Measurements from ENCODE around the gene ENTPD2.

The ENTPD2 gene

GRCh38 chr9:137028263-137029057 is 25.4 kb downstream of the ENTPD2 start:
- CTCF ChIA-PET: interaction anchor here (0.8 to 9.4 kb wide), 60 partner anchors 9 to 322 kb away, joined by 3 to 202 read pairs (median 6); partner anchors contain the start of genes AJM1, CLIC3, MAN1B1 and NPDC1
- TF ChIP-seq, protein P1, sequence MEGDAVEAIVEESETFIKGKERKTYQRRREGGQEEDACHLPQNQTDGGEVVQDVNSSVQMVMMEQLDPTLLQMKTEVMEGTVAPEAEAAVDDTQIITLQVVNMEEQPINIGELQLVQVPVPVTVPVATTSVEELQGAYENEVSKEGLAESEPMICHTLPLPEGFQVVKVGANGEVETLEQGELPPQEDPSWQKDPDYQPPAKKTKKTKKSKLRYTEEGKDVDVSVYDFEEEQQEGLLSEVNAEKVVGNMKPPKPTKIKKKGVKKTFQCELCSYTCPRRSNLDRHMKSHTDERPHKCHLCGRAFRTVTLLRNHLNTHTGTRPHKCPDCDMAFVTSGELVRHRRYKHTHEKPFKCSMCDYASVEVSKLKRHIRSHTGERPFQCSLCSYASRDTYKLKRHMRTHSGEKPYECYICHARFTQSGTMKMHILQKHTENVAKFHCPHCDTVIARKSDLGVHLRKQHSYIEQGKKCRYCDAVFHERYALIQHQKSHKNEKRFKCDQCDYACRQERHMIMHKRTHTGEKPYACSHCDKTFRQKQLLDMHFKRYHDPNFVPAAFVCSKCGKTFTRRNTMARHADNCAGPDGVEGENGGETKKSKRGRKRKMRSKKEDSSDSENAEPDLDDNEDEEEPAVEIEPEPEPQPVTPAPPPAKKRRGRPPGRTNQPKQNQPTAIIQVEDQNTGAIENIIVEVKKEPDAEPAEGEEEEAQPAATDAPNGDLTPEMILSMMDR (IDR thresholded peaks at IDR 0.05; ENCODE audit: control extremely low read depth, extremely low read depth, low read depth, missing control alignments): peak; percentile 78
- peak; percentile 83 for DNase-seq (ENCODE audit: extremely low spot score)
- POLR2A ChIA-PET: no interaction called here

DNA sequence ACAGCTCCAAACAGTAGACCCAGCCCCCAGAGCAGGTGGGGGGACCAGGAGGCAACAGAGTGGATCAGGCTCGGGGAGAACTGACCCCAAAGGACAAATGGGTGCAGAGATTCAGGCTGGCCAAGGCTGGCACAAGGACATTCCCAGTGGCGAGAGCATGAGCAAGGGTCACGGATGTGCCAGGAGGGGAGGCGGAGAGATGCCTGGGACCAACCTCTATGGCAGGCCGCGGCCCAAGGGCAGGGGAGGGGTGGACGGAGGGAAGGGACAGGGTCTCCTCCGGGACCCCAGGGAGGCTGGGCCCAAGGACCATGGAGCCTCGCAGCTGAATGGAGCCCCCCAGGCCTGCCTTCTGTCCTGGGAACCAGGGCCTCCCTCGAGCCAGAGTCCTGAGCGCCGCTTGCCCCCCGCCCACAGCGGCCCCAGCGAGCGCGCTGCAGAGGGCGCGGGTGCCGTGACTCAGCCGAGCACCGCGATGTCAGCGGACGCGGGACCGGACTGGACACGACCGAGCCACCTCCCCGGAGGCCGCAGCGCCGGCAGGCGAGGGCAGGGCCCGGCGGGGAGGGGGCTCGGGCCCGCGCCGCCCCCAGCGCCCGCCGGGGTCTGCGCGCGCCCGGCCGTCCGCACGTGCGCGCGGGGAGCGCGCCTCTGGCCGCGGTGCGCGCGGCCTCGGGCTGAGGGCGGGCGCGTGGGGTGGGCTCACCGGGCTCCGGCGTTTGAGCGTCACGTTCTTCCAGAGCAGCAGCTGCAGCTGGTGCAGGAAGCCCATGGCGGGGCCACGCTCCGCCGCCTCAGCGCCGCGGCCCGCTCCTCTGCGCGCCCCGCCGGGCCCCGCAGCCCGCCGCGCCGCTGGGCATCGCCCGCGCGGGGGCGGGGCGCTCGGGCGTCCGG is 26.2 kb downstream of the ENTPD2 start, which contains the start of gene ABCA2:
TSS of gene ABCA2 (minus strand) at position 869 of the 894 bp plus-strand sequence. CDS start at position 772, 97 bp downstream.
- CTCF ChIA-PET: interaction anchor here (0.8 to 9.4 kb wide), 14 partner anchors 8 to 261 kb away, joined by 3 to 202 read pairs (median 17); partner anchors contain the start of genes AJM1, NPDC1, PAXX and SAPCD2
- TF ChIP-seq, protein P1 (IDR thresholded peaks at IDR 0.05; ENCODE audit: control extremely low read depth, extremely low read depth, low read depth, missing control alignments): no peak
- no peak for DNase-seq (ENCODE audit: extremely low spot score)
- POLR2A ChIA-PET: no interaction called here

GRCh38 chr9:137026828-137027227 is 27.0 kb downstream of the ENTPD2 start:
- CTCF ChIA-PET: interaction anchor here (1.0 to 4.7 kb wide), 8 partner anchors 9 to 260 kb away, joined by 3 to 38 read pairs (median 5); partner anchors contain the start of gene NPDC1
- no peak for DNase-seq (ENCODE audit: extremely low spot score)
- POLR2A ChIA-PET: interaction anchor here (0.6 kb wide), 1 partner anchor 58 kb away, joined by 3 read pairs; no protein-coding TSS in a partner anchor
- TF ChIP-seq, protein P1 (IDR thresholded peaks at IDR 0.05; ENCODE audit: control extremely low read depth, extremely low read depth, low read depth, missing control alignments): no peak

- CTCF ChIA-PET: interaction anchor here (1.0 to 4.7 kb wide), 8 partner anchors 9 to 260 kb away, joined by 3 to 38 read pairs (median 5); partner anchors contain the start of gene SAPCD2
Measured at GRCh38 chr9:137026384-137026783, 27.5 kb downstream of the ENTPD2 start.

DNA sequence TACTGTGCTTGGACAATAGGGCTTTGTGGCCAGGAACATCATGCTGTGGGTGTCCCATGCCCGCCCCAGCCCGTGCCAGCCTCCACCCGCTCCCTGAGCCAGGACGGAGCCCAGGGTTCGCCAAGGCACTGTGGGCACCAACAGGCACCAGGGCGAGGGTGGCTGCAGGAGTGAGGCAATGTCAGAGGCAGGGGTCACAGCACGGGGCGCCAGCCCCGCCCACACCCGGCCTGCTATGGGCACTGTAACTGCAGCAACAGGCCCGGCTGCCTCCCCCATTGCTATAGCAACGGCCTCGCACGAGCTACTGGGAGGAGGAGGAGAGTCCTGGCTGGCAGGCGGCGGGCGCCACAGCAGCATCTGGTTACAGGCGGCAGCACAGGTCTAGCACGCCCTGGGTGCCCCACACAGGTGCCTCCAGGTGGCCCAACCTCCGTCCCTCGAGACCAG is 28.3 kb downstream of the ENTPD2 start:
- ChIA-PET POLR2A (no interaction called here), CTCF (interaction anchor here (1.0 to 3.7 kb wide), 7 partner anchors 10 to 240 kb away, joined by 3 to 38 read pairs (median 6); partner anchors contain the start of genes NPDC1 and SAPCD2)
- TF ChIP-seq, protein P1 (IDR thresholded peaks at IDR 0.05; ENCODE audit: control extremely low read depth, extremely low read depth, low read depth, missing control alignments): no peak
- DNase-seq (ENCODE audit: extremely low spot score): no peak

More at GRCh38 chr9:137026384-137026783, 27.5 kb downstream of the ENTPD2 start:
- TF ChIP-seq, protein P1 (IDR thresholded peaks at IDR 0.05; ENCODE audit: control extremely low read depth, extremely low read depth, low read depth, missing control alignments): no peak
- no peak for DNase-seq (ENCODE audit: extremely low spot score)
- POLR2A ChIA-PET: interaction anchor here (0.6 kb wide), 1 partner anchor 59 kb away, joined by 3 read pairs; no protein-coding TSS in a partner anchor

All from GM10248 (cell line).